Mesothelial cell of epicardium (in vitro differentiated cells): ENCODE data around the gene FILIP1. TPM values are rescaled to one million over a fixed set of nuclear protein-coding genes. Genes with fewer than 3 reads are reported as not detected.

Source experiments
- DNase-seq, 2 experiments: peaks; one replicate each; pipeline ENCODE4 v3.0.0; 2021; ENCODE audit warnings: low spot score in 2 of 2; ENCODE audit not compliant: unreplicated experiment in 2 of 2
- H3K27ac Mint-ChIP-seq: 2 replicates; pipeline ENCODE4 v1.8.0; 2021; ENCODE audit warnings: mixed read lengths
- H3K27me3 Mint-ChIP-seq: 2 replicates; pipeline ENCODE4 v1.8.0; 2021; ENCODE audit warnings: low read depth, mixed read lengths
- H3K36me3 Mint-ChIP-seq: 2 replicates; pipeline ENCODE4 v1.8.0; 2021; ENCODE audit warnings: mixed read lengths
- H3K4me1 Mint-ChIP-seq: 2 replicates; pipeline ENCODE4 v1.8.0; 2021; ENCODE audit warnings: mixed read lengths
- H3K4me3 Mint-ChIP-seq: 2 replicates; pipeline ENCODE4 v1.8.0; 2021; ENCODE audit warnings: mild to moderate bottlenecking, moderate library complexity, mixed read lengths
- H3K9me3 Mint-ChIP-seq: 2 replicates; pipeline ENCODE4 v1.8.0; 2021; ENCODE audit warnings: mixed read lengths
- CTCF ChIP-seq: fragments of 200-600 bp; sonication (generic); IDR thresholded peaks from one replicate; pipeline ENCODE4 v1.5.0; 2021; ENCODE audit warnings: antibody characterized with exemption; ENCODE audit not compliant: unreplicated experiment
- total RNA-seq: library from RNA; stranded (reverse); gene quantifications from 3 replicates; pipeline ENCODE4 v1.2.1, GENCODE V29; 2021

FILIP1 gene
- total RNA-seq, 1 donor from 2014 or later: 11.3 TPM

DNA sequence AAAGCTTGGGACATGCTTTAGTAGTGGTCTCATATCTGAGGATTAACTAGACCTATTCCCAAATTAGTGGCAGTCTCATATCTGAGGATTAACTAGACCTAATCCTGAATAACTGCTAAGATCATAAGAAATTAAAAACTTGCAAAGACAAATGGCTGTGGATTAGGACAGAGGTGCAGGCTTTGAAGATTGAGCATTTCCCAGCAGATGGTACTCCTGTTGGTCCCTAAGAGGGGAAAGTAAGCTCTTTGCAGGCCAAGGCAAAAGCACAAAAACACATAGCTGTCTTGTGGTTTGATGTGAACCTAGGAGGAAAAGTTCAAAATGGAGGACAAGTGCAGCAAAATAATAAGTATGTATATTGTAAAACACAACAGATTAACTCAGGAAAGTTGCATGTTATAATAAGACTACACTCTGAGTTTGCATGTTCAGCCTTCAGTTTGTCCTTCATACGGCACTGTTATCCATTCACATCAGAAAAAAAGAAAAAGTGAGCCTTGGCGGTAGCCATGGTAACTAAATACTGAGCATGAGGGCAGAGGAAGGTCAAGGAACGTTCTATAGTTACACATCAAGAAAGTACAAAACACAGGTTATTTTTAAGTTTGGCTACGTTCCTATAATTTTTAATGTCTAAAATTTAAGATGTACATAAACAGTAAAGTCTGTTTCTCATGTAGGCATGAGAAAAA lies 62.8 kb downstream of the FILIP1 start:
- Mint-ChIP-seq H3K27ac (peak overlapping the region; percentile 95), H3K4me3 (no peak overlapping the region), H3K4me1 (peaks cover 51% of the 10 kb centered on the region), H3K9me3 (peaks cover 11% of the 10 kb centered on the region), H3K36me3 (peaks cover 5% of the 10 kb centered on the region), H3K27me3 (no peaks in the 10 kb centered on the region)
- DNase-seq: no peak
- TF ChIP-seq CTCF: no peak

DNA sequence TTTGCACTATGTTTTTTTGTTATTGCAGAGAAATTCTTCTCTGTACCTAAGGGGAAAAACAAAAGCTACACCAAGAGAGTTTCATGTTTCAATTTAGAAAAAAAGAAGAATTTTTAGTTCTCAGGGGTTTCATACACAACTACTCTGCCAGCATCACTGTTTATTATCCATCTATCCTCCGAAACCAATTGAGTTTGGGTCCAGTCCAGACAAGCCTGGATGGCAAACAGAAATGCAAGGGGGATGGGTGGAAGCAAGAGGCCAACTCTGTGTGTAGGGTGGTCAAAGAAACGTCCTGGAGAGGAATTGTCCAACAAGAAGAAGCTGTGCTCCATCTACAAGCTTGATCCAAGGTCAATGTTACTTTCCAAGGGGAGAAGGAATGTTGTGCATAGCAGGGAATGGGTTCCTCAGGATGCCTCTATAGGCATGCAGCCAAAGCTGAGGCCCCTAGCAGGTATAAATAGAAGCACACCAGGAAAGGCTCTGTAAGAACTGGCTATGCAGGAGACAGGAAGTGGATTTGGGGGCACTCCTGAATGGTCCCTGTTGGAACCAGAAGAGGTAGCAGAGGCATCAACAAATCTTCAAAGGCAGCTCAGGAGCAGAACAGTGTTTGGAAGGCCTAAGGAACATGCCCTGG lies 64.4 kb downstream of the FILIP1 start:
- Mint-ChIP-seq H3K4me3 (no peak overlapping the region), H3K9me3 (peaks cover 11% of the 10 kb centered on the region), H3K4me1 (peaks cover 53% of the 10 kb centered on the region), H3K27me3 (no peaks in the 10 kb centered on the region), H3K27ac (peak overlapping the region; percentile 75), H3K36me3 (peaks cover 4% of the 10 kb centered on the region)
- no peak for DNase-seq
- no peak for TF ChIP-seq CTCF

- no peak for TF ChIP-seq CTCF
- DNase-seq: no peak
- peaks cover 53% of the 10 kb centered on the region for H3K4me1 Mint-ChIP-seq
- H3K27ac Mint-ChIP-seq: no peak overlapping the region
- no peaks in the 10 kb centered on the region for H3K27me3 Mint-ChIP-seq
- no peak overlapping the region for H3K4me3 Mint-ChIP-seq
- H3K9me3 Mint-ChIP-seq: peaks cover 11% of the 10 kb centered on the region
- H3K36me3 Mint-ChIP-seq: peaks cover 4% of the 10 kb centered on the region
These were observed 65.4 kb downstream of the FILIP1 start for GRCh38 chr6:75428204-75428603.

GRCh38 chr6:75427329-75427728 lies 66.3 kb downstream of the FILIP1 start:
- peaks cover 4% of the 10 kb centered on the region for H3K36me3 Mint-ChIP-seq
- DNase-seq: no peak
- no peak overlapping the region for H3K4me3 Mint-ChIP-seq
- no peaks in the 10 kb centered on the region for H3K27me3 Mint-ChIP-seq
- peaks cover 53% of the 10 kb centered on the region for H3K4me1 Mint-ChIP-seq
- no peak overlapping the region for H3K27ac Mint-ChIP-seq
- TF ChIP-seq CTCF: no peak
- H3K9me3 Mint-ChIP-seq: peaks cover 11% of the 10 kb centered on the region

GRCh38 chr6:75424618-75425548 lies 68.7 kb downstream of the FILIP1 start:
- H3K36me3 Mint-ChIP-seq: no peaks in the 10 kb centered on the region
- peaks cover 8% of the 10 kb centered on the region for H3K9me3 Mint-ChIP-seq
- no peak for DNase-seq
- no peak for TF ChIP-seq CTCF
- H3K4me1 Mint-ChIP-seq: peaks cover 34% of the 10 kb centered on the region
- no peak overlapping the region for H3K4me3 Mint-ChIP-seq
- no peaks in the 10 kb centered on the region for H3K27me3 Mint-ChIP-seq
- H3K27ac Mint-ChIP-seq: peak overlapping the region; percentile 64
